Hematopoietic multipotent progenitor cell treated with erythropoietin and hydrocortisone succinate and interleukin-3 and kit ligand, for 4 days (in vitro differentiated cells): ENCODE results near the gene TESK2.
"Not testable (repeated sequence)": the region's sequence is repeated elsewhere in the genome, so short reads cannot be mapped to it uniquely, and the experiment has no call there.

ENCODE experiments used
- DNase-seq: peaks from one replicate; pipeline ENCODE4 v3.0.0-alpha.2; 2015

The TESK2 gene

GRCh38 chr1:45510036-45510971 lies 19.3 kb upstream of the TESK2 start:
- DNase-seq: no peak

GRCh38 chr1:45508295-45509151 lies 17.6 kb upstream of the TESK2 start:
- peak; percentile 40 for DNase-seq

DNA sequence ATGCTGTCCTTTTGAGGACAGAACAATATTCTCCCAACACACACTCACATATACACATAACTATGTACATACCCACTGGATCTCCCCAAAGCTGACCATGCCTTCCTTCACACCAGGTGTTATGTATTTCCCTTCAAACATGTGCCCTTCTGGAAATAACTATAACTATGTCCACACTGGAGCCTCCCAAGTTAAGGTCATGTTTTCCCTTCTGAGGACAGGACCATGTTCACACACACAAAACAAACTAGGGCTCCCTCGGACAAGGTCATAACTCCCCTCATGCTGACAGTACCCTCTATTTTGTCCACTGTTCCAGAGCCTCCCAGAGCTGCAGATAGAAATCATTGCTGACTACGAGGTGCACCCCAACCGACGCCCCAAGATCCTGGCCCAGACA lies 16.9 kb upstream of the TESK2 start:
- DNase-seq: no peak

GRCh38 chr1:45507195-45507594 lies 16.2 kb upstream of the TESK2 start:
- no peak for DNase-seq

DNA sequence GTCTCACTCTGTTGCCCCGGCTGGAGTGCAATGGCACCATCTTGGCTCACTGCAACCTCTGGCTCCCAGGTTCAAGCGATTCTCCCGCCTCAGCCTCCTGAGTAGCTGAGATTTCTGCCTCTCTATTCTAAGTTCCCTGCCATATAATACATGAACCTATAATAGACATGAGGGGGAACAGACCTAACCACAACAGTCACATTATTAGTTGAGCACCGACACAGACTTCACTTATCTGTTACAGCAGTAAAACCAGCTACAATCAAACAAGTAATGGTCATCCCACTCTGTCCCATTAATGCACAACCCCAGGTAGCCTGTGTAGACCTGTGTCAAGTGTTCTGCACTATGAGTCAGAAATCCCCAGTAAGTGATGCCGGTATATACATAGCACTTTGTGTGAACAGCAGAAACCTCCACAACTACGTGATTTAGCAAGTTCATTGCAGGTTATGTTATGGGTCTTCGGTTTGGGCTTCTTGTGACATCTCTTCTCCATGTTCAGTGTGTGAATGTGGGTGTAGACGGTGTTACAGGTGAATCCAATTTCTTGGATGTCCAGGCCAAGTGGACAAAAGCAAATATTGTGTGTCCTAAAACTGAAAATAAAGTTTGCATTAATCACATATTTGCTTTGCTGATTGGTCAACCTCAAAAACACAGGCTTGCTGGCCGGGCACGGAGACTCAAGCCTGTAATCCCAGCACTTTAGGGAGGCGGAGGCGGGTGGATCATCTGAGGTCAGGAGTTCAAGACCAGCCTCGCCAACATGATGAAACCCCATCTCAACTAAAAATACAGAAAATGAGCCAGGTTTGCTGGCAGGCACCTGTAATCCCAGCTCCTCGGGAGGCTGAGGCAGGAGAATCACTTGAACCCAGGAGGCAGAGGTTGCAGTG lies 12.7 kb upstream of the TESK2 start:
- DNase-seq: no peak

- DNase-seq: no peak
Measured at GRCh38 chr1:45501505-45501859, 10.5 kb upstream of the TESK2 start.

DNA sequence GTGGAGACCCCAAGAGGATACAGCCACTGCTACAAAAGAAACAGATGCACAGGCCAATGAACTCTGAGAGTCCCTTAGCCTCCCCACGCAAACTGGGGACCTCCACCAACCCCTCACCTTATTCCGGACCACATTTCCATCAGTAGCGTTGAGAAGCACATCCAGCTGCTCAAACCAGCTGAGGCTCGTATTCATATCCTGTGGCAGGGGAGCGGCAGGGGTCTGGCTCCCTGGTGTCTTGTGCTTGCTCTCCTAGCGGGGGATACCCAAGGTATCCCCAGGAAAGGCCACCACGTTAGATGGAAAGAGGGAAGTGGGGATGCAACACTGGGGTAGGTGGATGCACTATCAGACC lies 8.4 kb upstream of the TESK2 start:
- no peak for DNase-seq

- no peak for DNase-seq
Measured at GRCh38 chr1:45498279-45498678, 7.3 kb upstream of the TESK2 start.

DNA sequence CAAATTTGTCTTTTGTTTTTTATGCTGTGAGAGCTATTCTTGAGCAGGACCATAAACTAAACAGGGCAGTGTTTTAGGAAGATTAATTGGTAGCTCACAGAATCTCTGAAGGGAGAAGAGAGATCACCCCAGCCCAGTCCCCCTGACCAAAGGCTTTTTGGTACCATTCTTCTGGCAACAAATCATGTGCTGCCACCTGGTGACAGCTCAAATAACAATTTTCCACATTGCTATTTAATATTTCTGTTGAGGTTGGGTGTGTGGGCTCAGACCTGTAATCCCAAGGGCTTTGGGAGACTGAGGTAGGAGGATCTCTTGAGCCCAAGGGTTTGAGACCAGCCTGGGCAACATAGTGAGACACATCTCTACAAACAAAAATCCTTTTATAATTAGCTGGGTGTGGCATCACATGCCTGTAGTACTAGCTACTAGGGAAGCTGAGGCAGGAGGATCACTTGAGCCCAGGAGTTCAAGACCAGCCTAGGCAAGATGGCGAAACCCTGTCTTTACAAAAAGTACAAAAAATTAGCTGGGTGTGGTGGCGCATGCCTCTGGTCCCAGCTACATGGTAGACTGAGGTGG lies 2.2 kb upstream of the TESK2 start:
- DNase-seq: peak; percentile 84

GRCh38 chr1:45492691-45493090 lies 1.7 kb upstream of the TESK2 start:
- DNase-seq: no peak

DNA sequence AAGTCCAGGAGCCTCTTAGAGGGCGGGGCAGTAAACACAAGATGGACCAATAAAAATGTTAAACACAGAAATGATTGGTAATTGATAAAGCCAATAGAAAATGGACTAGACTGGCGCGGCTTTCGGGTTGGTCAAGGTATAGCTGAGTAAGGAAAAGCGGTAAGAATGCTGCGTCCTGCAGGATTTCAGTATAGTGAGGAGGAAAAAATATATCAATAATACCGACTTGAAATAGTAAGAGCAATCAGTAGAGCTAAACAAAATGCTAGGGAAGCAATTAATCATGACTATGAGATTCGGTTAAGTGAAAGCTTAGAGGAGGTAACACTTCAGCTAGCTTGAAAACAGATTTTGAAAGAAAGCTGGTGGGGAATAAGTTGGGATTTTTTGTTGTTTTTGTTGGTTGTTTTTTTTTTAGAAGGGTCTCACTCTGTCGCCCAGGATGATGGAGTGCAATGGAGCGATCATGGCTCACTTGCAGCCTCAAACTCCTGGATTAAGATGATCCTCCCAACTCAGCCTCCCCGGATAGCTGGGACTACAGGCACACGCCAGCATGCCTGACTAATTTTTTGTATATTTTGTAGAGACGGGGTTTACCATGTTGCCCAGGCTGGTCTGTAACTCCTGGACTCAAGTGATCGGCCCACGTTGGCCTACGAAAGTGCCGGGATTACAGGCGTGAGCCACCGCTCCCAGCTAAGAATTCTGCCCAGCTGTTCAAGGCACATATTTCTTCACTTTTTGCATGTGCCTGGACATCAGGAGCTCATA lies 711 bp upstream of the TESK2 start:
- DNase-seq: no peak

DNA sequence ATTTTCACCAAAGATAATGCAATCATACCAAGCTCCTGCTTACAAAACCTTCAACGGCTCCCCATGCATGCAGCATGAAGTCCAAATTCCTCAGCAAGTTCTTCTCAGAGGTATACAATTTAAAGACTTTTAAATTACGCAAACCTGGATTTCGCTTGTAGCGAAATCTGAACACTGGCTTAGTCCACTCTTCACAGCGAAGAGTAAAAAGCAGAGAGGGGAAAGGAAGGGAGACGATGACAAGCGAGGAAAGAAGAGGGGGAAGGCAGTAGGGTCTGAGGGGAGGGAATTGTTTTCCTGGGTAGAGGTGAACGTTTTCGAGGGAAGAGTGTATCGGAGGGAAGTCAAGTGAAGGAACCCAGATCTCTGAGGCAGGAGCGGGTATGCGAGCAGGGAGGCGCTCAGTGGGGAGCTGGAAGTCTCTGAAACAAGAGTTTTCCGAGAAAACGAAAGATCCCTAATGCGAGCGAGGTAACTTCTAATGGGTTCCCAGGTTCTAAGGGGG lies 790 bp downstream of the TESK2 start:
- peak; percentile 33 for DNase-seq

GRCh38 chr1:45489379-45489778 lies 1.6 kb downstream of the TESK2 start:
- not testable (repeated sequence) for DNase-seq

DNA sequence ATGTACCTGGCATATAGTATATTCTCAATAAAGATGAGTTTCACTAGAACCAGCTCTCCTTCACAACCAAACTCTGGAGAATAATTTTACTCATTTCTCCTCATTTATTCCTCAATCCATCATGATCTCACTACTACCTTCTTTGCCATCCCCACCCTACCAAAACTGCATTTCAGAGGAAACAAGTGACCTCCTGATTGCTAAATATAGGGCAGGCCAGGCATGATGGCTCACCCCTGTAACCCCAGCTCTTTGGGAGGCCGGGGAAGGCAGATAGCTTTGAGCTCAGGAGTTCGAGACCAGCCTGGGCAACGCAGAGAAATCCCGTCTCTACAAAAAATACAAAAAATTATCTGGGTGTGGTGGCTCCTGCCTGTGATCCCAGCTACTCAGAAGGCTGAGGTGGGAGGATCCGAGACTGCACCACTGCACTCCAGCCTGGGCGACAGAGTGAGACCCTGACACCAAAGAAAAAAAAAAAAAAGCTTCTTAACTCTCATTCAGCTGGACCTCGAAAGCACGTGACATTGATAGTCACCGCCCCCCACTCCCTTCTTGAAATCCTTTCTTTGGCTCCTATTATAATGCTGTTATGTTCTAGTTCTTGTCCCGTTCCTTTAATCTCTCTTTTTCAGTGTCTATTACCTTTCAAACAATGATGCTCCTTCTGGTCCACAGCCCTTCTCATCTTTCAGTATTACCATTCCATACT lies 2.1 kb downstream of the TESK2 start:
- DNase-seq: no peak

DNA sequence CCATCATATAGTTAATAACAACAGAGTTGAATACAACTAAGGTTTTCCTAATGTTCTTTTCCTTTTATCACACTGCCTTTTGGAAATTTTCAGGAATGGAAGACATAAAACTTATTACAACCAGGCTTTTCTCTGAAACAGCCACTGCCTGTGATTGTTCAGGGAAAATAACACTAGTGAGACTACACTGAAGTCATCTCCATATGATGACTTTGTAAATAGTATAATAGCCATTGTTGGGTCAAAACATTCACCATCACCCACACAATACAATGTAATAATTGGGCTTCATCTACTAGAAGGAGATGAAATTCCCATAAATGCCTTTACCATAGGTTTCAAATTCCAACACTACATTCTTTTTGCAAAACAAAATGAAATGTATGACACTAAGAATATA lies 5.0 kb downstream of the TESK2 start:
- DNase-seq: no peak

GRCh38 chr1:45479039-45479748 lies 11.8 kb downstream of the TESK2 start:
- DNase-seq: no peak

GRCh38 chr1:45478121-45478814 lies 12.7 kb downstream of the TESK2 start:
- no peak for DNase-seq

- DNase-seq: no peak
Measured at GRCh38 chr1:45477646-45478045, 13.3 kb downstream of the TESK2 start.

- not testable (repeated sequence) for DNase-seq
Measured at GRCh38 chr1:45474194-45474593, 16.8 kb downstream of the TESK2 start.

DNA sequence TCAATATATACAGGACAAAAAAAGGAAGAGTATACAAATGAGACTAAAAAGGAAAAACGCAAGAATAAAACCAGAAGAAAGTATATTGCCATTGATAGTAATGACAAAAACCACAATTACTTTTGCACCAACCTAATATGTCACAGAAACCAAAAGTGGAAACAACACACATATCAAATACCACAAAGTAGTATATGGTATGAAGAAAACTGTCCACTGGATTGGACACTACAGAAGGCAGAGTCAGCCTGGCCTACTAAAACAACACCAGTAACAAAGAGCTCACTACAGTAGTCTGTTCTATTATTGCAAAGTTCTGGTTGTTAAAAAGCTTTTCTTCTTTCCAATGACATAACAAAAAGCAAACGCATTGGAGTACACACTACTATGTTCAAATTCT lies 17.7 kb downstream of the TESK2 start:
- no peak for DNase-seq
